ENCODE results near the gene GLIPR1. TPM values are rescaled to one million over a fixed set of nuclear protein-coding genes. Genes with fewer than 3 reads are reported as not detected.

Gene GLIPR1
- polyA plus RNA-seq, 1 donor from 2014 or later = 147 TPM

- H3K36me3 Mint-ChIP-seq = peaks cover 3% of the 10 kb centered on the region
- peaks cover 0 to 2% (median 0%) of the 10 kb centered on the region in 3 donors for H3K4me1 Mint-ChIP-seq
- H3K27me3 Mint-ChIP-seq = peaks cover 13% of the 10 kb centered on the region
- no peaks in the 10 kb centered on the region for H3K9me3 Mint-ChIP-seq
- no peak overlapping the region for H3K27ac Mint-ChIP-seq
- no peak overlapping the region for H3K4me3 Mint-ChIP-seq
Observed at GRCh38 chr12:75551477-75551876, 70.9 kb downstream of the GLIPR1 start.

- H3K9me3 Mint-ChIP-seq = no peaks in the 10 kb centered on the region
- H3K27ac Mint-ChIP-seq = no peak overlapping the region
- peaks cover 0 to 2% (median 0%) of the 10 kb centered on the region in 3 donors for H3K4me1 Mint-ChIP-seq
- H3K36me3 Mint-ChIP-seq = peaks cover 3% of the 10 kb centered on the region
- H3K27me3 Mint-ChIP-seq = peaks cover 11% of the 10 kb centered on the region
- no peak overlapping the region for H3K4me3 Mint-ChIP-seq
Observed at GRCh38 chr12:75553398-75553797, 72.8 kb downstream of the GLIPR1 start.

Other genes with a start within 250 kb of the GLIPR1 start
- 1.5 TPM for gene CAPS2, start 150.4 kb upstream of the GLIPR1 start, polyA plus RNA-seq
- gene GLIPR1L1, start 146.1 kb upstream of the GLIPR1 start, polyA plus RNA-seq = not detected
- 1.6 TPM for gene GLIPR1L2, start 89.7 kb upstream of the GLIPR1 start, polyA plus RNA-seq
- gene KRR1, start 30.9 kb downstream of the GLIPR1 start, polyA plus RNA-seq = 63.8 TPM

All from IgD-negative memory B cell (primary cell).